Osteoblast (primary cell): ENCODE results near the gene SLC25A17. TPM values are rescaled to one million over a fixed set of nuclear protein-coding genes. Genes with fewer than 3 reads are reported as not detected.

Experiments
- DNase-seq: peaks from one replicate; pipeline ENCODE4 v3.0.0; 2011; ENCODE audit warnings: low spot score, mixed read lengths; ENCODE audit not compliant: insufficient read length; ENCODE audit errors: missing footprints
- H2AFZ ChIP-seq: 2 replicates; pipeline ENCODE4 v1.6.0; 2011; ENCODE audit warnings: mild to moderate bottlenecking, low read length
- H3K27ac ChIP-seq: 2 replicates; pipeline ENCODE4 v1.5.1; 2011; ENCODE audit warnings: mild to moderate bottlenecking, low read depth, low read length, moderate library complexity
- H3K27me3 ChIP-seq: 2 replicates; pipeline ENCODE4 v1.6.0; 2012; ENCODE audit warnings: mild to moderate bottlenecking, control low read depth, inconsistent platforms, low read length, moderate library complexity; ENCODE audit not compliant: insufficient read depth
- H3K36me3 ChIP-seq: 2 replicates; pipeline ENCODE4 v1.5.1; 2011; ENCODE audit warnings: mild to moderate bottlenecking, low read length, control low read depth, moderate library complexity; ENCODE audit not compliant: insufficient read depth
- H3K4me1 ChIP-seq: 2 replicates; pipeline ENCODE4 v1.5.1; 2011; ENCODE audit warnings: mild to moderate bottlenecking, low read length, control low read depth, moderate library complexity; ENCODE audit not compliant: insufficient read depth
- H3K4me2 ChIP-seq: 2 replicates; pipeline ENCODE4 v1.6.0; 2011; ENCODE audit warnings: mild to moderate bottlenecking, low read length; ENCODE audit not compliant: insufficient read depth
- H3K4me3 ChIP-seq: fragments of 200-600 bp; sonication (generic); 3 replicates; pipeline ENCODE4 v1.5.1; 2012; ENCODE audit warnings: mild to moderate bottlenecking, low read length, inconsistent platforms; ENCODE audit not compliant: insufficient read depth
- H3K79me2 ChIP-seq: 2 replicates; pipeline ENCODE4 v1.6.0; 2012; ENCODE audit warnings: mild to moderate bottlenecking, low read length, control low read depth, inconsistent platforms; ENCODE audit not compliant: insufficient read depth
- H3K9me3 ChIP-seq: 2 replicates; pipeline ENCODE4 v1.5.1; 2011; ENCODE audit warnings: low read depth, low read length, control low read depth
- H4K20me1 ChIP-seq: 2 replicates; pipeline ENCODE4 v1.6.0; 2012; ENCODE audit warnings: mild to moderate bottlenecking, low read length, control low read depth; ENCODE audit not compliant: insufficient read depth
- CTCF ChIP-seq: IDR thresholded peaks from 2 replicates; pipeline ENCODE4 v1.5.1; 2011; ENCODE audit warnings: mild to moderate bottlenecking, low read depth, low read length, moderate library complexity; ENCODE audit errors: extremely low read depth
- total RNA-seq: library from RNA; depleted of rRNA; stranded (reverse); fragments of >200 nt; gene quantifications from 2 replicates; pipeline ENCODE4 v1.2.3, GENCODE V29; 2012

Gene SLC25A17
- total RNA-seq, 1 donor = 16.3 TPM

DNA sequence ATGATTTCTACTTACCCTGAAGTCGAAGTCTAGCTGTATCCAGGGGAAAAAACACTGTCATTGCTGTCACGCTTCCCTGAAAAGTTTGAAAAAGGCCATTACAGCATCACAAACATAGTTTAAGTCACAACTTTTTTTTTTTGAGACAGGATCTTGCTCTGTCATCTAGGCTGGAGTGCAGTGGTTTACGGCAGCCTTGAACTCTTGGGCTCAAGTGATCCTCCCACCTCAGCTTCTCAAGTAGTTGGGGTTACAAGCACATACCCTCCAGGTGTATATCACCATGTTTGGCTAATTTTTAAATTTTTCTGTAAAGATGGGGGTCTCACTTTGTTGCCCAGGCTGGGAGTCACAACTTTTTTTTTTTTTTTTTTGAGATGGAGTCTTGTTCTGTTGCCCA lies 20.1 kb downstream of the SLC25A17 start:
- H3K36me3 ChIP-seq = peaks cover 4% of the 10 kb centered on the region

GRCh38 chr22:40797427-40797826 lies 21.7 kb downstream of the SLC25A17 start:
- H3K27me3 ChIP-seq = no peaks in the 10 kb centered on the region
- H3K79me2 ChIP-seq = peaks cover 8% of the 10 kb centered on the region
- no peaks in the 10 kb centered on the region for H4K20me1 ChIP-seq
- peaks cover 5% of the 10 kb centered on the region for H3K36me3 ChIP-seq
- TF ChIP-seq CTCF = no peak
- no peaks in the 10 kb centered on the region for H3K4me1 ChIP-seq
- no peak for DNase-seq
- H3K4me3 ChIP-seq = no peak overlapping the region
- no peak overlapping the region for H3K27ac ChIP-seq
- no peak overlapping the region for H2AFZ ChIP-seq
- no peaks in the 10 kb centered on the region for H3K9me3 ChIP-seq
- H3K4me2 ChIP-seq = no peak overlapping the region

More for the DNA sequence above, 20.1 kb downstream of the SLC25A17 start:
- Histone ChIP-seq H3K9me3 (no peaks in the 10 kb centered on the region), H3K27ac (no peak overlapping the region), H4K20me1 (no peaks in the 10 kb centered on the region), H3K79me2 (peaks cover 15% of the 10 kb centered on the region), H2AFZ (no peak overlapping the region), H3K4me3 (no peak overlapping the region), H3K4me1 (no peaks in the 10 kb centered on the region), H3K4me2 (no peak overlapping the region), H3K27me3 (no peaks in the 10 kb centered on the region)
- DNase-seq = no peak
- no peak for TF ChIP-seq CTCF

DNA sequence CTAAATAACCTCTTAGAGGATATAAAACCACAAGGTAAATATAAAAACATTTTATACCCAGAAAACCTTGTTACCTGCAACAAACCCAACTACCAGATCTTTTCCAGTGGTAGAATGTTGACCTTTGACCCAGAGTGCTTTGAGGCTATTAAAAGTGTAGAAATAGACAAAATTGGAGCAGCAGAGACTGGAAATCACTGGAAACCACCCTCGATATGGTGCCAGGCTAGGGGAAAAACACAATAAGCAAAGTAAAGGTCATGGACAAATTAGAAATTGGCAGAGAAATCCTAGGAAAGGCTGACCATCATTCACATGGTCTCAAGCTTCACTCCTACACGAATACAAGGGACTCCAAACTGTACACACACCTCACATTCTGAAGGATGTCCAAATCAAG lies 26.7 kb downstream of the SLC25A17 start:
- Histone ChIP-seq H3K4me2 (no peak overlapping the region), H3K4me1 (no peaks in the 10 kb centered on the region), H3K36me3 (peaks cover 5% of the 10 kb centered on the region), H3K27ac (no peak overlapping the region), H4K20me1 (no peaks in the 10 kb centered on the region), H3K27me3 (no peaks in the 10 kb centered on the region), H2AFZ (no peak overlapping the region), H3K9me3 (no peaks in the 10 kb centered on the region), H3K4me3 (no peak overlapping the region), H3K79me2 (no peaks in the 10 kb centered on the region)
- no peak for DNase-seq
- no peak for TF ChIP-seq CTCF

DNA sequence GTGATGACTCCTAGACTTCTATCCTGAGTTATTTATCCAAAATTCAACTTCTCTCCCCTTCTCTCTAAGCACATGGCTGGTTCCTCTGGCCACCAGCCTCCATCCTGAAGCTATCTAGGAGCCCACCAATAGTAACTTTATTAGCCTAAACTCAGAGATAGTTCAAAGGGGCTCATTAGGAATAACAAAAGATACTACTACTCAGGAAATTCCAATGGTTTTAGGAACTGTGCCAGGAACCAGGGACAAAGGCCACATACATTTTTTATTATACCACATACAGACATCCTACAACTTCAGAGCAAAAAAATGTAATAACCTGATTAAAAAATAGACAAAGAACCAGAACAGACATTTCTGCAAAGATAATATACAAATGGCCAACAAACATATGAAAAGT lies 27.9 kb downstream of the SLC25A17 start:
- Histone ChIP-seq H3K4me3 (no peak overlapping the region), H3K36me3 (peaks cover 5% of the 10 kb centered on the region), H3K27me3 (no peaks in the 10 kb centered on the region), H3K4me2 (no peak overlapping the region), H3K4me1 (no peaks in the 10 kb centered on the region), H3K9me3 (no peaks in the 10 kb centered on the region), H4K20me1 (no peaks in the 10 kb centered on the region), H3K79me2 (no peaks in the 10 kb centered on the region), H2AFZ (no peak overlapping the region), H3K27ac (no peak overlapping the region)
- no peak for TF ChIP-seq CTCF
- DNase-seq = no peak
